Peyer's patch (tissue), 4 donors: ENCODE data around the gene LGALSL.

Experiments used
- POLR2A ChIP-seq, 2 donors: fragments of 450-650 bp; IDR thresholded peaks; one replicate each; pipeline ENCODE4 v1.5.1; 2017; ENCODE audit warnings: antibody characterized with exemption in 2 of 2, mild to moderate bottlenecking in 2 of 2, moderate library complexity in 2 of 2
- TF ChIP-seq, protein P1 (sequence below), 6 experiments: fragments of 450-650 bp in 4 of 6; fragments of 200-600 bp in 2 of 6; sonication (generic) in 1 of 6; IDR thresholded peaks; one replicate each; pipeline ENCODE4 v1.5.1; 2017 to 2019; ENCODE audit warnings: antibody characterized with exemption in 6 of 6, mild to moderate bottlenecking in 3 of 6, moderate library complexity in 1 of 6

DNA sequence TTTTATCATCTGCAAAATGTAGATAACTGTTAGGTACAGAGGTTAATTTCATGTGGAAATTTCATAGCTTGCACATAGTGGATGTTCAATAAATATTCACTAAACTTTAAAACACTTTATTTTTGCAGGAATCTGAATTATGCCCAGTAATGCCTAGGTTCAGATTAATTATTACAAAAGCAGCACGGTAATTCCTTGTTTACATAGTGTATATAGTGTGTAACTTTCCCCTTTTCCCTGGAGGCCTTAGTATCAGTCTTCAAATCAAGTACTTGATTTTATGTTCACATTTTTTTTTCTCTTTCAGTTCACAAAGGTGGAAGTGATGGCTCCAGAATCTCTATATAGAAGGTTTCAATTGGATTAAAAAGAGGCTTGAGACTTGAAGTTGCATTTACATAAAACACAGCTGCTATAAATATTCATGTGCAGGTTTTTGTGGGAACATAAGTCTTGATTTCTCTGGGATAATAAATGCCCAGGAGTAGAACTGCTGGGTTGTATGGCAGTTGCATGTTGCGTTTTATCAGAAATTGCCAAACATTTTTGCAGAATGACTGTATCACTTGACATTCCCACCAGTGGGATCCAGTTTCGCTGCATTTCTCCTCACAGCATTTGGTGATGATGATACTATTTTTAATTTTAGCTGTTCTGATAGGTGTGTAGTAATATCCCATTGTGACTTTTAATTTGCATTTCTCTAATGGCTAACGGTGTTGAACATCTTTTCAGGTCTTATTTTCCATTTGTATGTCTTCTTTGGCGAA is 27.6 kb upstream of the LGALSL start:
- TF ChIP-seq, protein P1, sequence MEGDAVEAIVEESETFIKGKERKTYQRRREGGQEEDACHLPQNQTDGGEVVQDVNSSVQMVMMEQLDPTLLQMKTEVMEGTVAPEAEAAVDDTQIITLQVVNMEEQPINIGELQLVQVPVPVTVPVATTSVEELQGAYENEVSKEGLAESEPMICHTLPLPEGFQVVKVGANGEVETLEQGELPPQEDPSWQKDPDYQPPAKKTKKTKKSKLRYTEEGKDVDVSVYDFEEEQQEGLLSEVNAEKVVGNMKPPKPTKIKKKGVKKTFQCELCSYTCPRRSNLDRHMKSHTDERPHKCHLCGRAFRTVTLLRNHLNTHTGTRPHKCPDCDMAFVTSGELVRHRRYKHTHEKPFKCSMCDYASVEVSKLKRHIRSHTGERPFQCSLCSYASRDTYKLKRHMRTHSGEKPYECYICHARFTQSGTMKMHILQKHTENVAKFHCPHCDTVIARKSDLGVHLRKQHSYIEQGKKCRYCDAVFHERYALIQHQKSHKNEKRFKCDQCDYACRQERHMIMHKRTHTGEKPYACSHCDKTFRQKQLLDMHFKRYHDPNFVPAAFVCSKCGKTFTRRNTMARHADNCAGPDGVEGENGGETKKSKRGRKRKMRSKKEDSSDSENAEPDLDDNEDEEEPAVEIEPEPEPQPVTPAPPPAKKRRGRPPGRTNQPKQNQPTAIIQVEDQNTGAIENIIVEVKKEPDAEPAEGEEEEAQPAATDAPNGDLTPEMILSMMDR (IDR thresholded peaks at IDR 0.05): no peak
- TF ChIP-seq POLR2A (IDR thresholded peaks at IDR 0.05): no peak
